GM23338 (cell line): Measurements from ENCODE around the gene INTS13. TPM values are rescaled to one million over a fixed set of nuclear protein-coding genes. Genes with fewer than 3 reads are reported as not detected.

Source experiments
- ATAC-seq: fragments of 200-7000 bp; cut with Tn5 transposase; 3 replicates; pipeline ENCODE4 v1.9.1; 2020
- DNase-seq: peaks from one replicate; pipeline ENCODE4 v3.0.0-alpha.2; 2015; ENCODE audit warnings: low spot score
- H2AFZ ChIP-seq: fragments of 200-600 bp; sonication (generic); 2 replicates; pipeline ENCODE4 v1.8.0; 2016; ENCODE audit warnings: antibody characterized with exemption, mild to moderate bottlenecking, moderate library complexity
- H3F3A ChIP-seq: fragments of 200-600 bp; sonication (generic); replicated peaks from 2 replicates; pipeline ENCODE4 v1.8.0; 2017; ENCODE audit warnings: antibody characterized with exemption, mixed run types, low read depth
- H3K27ac ChIP-seq: fragments of 200-600 bp; sonication (generic); 2 replicates; pipeline ENCODE4 v1.6.1; 2016; ENCODE audit warnings: low read depth
- H3K27me3 ChIP-seq: fragments of 200-600 bp; sonication (generic); 2 replicates; pipeline ENCODE4 v1.8.0; 2016; ENCODE audit warnings: mild to moderate bottlenecking, mixed run types, moderate library complexity; ENCODE audit not compliant: insufficient read depth
- H3K36me3 ChIP-seq: fragments of 200-600 bp; sonication (generic); 2 replicates; pipeline ENCODE4 v1.8.0; 2016; ENCODE audit warnings: mild to moderate bottlenecking; ENCODE audit not compliant: insufficient read depth
- H3K4me1 ChIP-seq: fragments of 200-600 bp; sonication (generic); 2 replicates; pipeline ENCODE4 v1.8.0; 2016; ENCODE audit warnings: mild to moderate bottlenecking, moderate library complexity; ENCODE audit not compliant: insufficient read depth
- H3K4me2 ChIP-seq: fragments of 200-600 bp; sonication (generic); 2 replicates; pipeline ENCODE4 v1.7.1; 2017; ENCODE audit warnings: mixed run types
- H3K4me3 ChIP-seq: fragments of 200-600 bp; sonication (generic); 2 replicates; pipeline ENCODE4 v1.6.1; 2016; ENCODE audit warnings: mixed run types
- H3K79me2 ChIP-seq: fragments of 200-600 bp; sonication (generic); replicated peaks from 2 replicates; pipeline ENCODE4 v1.8.0; 2017; ENCODE audit warnings: mild to moderate bottlenecking; ENCODE audit not compliant: insufficient read depth
- H3K9me2 ChIP-seq: fragments of 200-600 bp; sonication (generic); 2 replicates; pipeline ENCODE4 v1.8.0; 2017; ENCODE audit not compliant: insufficient read depth
- H4K20me1 ChIP-seq: fragments of 200-600 bp; sonication (generic); replicated peaks from 2 replicates; pipeline ENCODE4 v1.8.0; 2017; ENCODE audit warnings: mild to moderate bottlenecking; ENCODE audit not compliant: insufficient read depth
- H3K27ac Mint-ChIP-seq: 2 replicates; pipeline ENCODE4 v1.8.0; 2020; ENCODE audit warnings: inconsistent platforms, mild to moderate bottlenecking, moderate library complexity, mixed read lengths
- H3K27me3 Mint-ChIP-seq: 3 replicates; pipeline ENCODE4 v1.8.0; 2022; ENCODE audit warnings: low read depth, mild to moderate bottlenecking, moderate library complexity, mixed read lengths, inconsistent platforms; ENCODE audit not compliant: insufficient read depth, poor library complexity
- H3K36me3 Mint-ChIP-seq: 3 replicates; pipeline ENCODE4 v1.8.0; 2021; ENCODE audit warnings: low read depth, mild to moderate bottlenecking, inconsistent platforms, moderate library complexity, mixed read lengths
- H3K4me1 Mint-ChIP-seq: 3 replicates; pipeline ENCODE4 v1.8.0; 2020; ENCODE audit warnings: mild to moderate bottlenecking, inconsistent platforms, mixed read lengths
- H3K4me3 Mint-ChIP-seq: 3 replicates; pipeline ENCODE4 v1.8.0; 2021; ENCODE audit warnings: moderate library complexity, mild to moderate bottlenecking, inconsistent platforms, mixed read lengths
- H3K9me3 Mint-ChIP-seq: 3 replicates; pipeline ENCODE4 v1.8.0; 2020; ENCODE audit warnings: moderate library complexity, mild to moderate bottlenecking, inconsistent platforms, mixed read lengths
- ETS1 ChIP-seq: IDR thresholded peaks from 2 replicates; pipeline ENCODE4 v1.6.1; 2016; ENCODE audit warnings: antibody characterized with exemption
- EZH2 ChIP-seq: fragments of 200-600 bp; sonication (generic); IDR thresholded peaks from one replicate; pipeline ENCODE4 v1.8.0; 2017; ENCODE audit warnings: antibody characterized with exemption, mild to moderate bottlenecking, low read depth; ENCODE audit not compliant: unreplicated experiment
- REST ChIP-seq: IDR thresholded peaks from one replicate; pipeline ENCODE4 v1.6.1; 2018; ENCODE audit warnings: antibody characterized with exemption; ENCODE audit not compliant: unreplicated experiment
- ZNF462 ChIP-seq: fragments of 250-450 bp; sonication (Bioruptor Pico); IDR thresholded peaks from 2 replicates; pipeline ENCODE4 v1.5.0; 2020; ENCODE audit warnings: mild to moderate bottlenecking, moderate library complexity
- polyA plus RNA-seq: library from polyadenylated mRNA; unstranded; fragments of >200 nt; fragmentation: Nextera tagmentation; extraction: Ambion mirVana; gene quantifications from 2 replicates; pipeline ENCODE4 v1.2.1, GENCODE V29; 2016
- total RNA-seq: library from RNA; depleted of rRNA; stranded (reverse); fragments of >200 nt; shearing (Covaris generic); gene quantifications from 2 replicates; pipeline ENCODE4 v1.2.3, GENCODE V29; 2014

The INTS13 gene
- total and polyA plus RNA-seq, 2 experiments from 2014 or later, result 91.3 to 94.1 TPM

- TF ChIP-seq REST (no peak), EZH2 (no peak)
Observed at GRCh38 chr12:26935636-26936378, 2.0 kb downstream of the INTS13 start (continued).

GRCh38 chr12:26929590-26929989, 8.2 kb downstream of the INTS13 start:
- Mint-ChIP-seq H3K4me3 (no peak overlapping the region), H3K4me1 (no peaks in the 10 kb centered on the region), H3K27me3 (no peaks in the 10 kb centered on the region), H3K27ac (no peak overlapping the region; the same call in 1 of the 2 replicates), H3K9me3 (no peaks in the 10 kb centered on the region), H3K36me3 (peaks cover 45% of the 10 kb centered on the region)
- DNase-seq (no peak), ATAC-seq (no peak)
- Histone ChIP-seq H3K27me3 (no peaks in the 10 kb centered on the region), H3K4me3 (no peak overlapping the region), H4K20me1 (no peaks in the 10 kb centered on the region), H3K4me1 (no peaks in the 10 kb centered on the region), H3K4me2 (no peak overlapping the region), H2AFZ (no peak overlapping the region), H3K27ac (no peak overlapping the region), H3K79me2 (peaks cover 41% of the 10 kb centered on the region), H3K9me2 (no peaks in the 10 kb centered on the region), H3K36me3 (peaks cover 14% of the 10 kb centered on the region), H3F3A (no peaks in the 10 kb centered on the region)
- TF ChIP-seq ETS1, result no peak
- no peak for TF ChIP-seq ZNF462 (CRISPR knock-in tag)
- no peak for TF ChIP-seq EZH2
